GM12891 (cell line): ENCODE data around the gene ISLR2.
"Not testable (repeated sequence)": the region's sequence is repeated elsewhere in the genome, so short reads cannot be mapped to it uniquely, and the experiment has no call there.

Source experiments
- POLR2A ChIP-seq: IDR thresholded peaks from 2 replicates; pipeline ENCODE4 v1.6.1; 2011; ENCODE audit warnings: low read depth, low read length, control low read depth
- POLR2AphosphoS5 ChIP-seq: IDR thresholded peaks from 2 replicates; pipeline ENCODE4 v1.6.1; 2011; ENCODE audit warnings: low read depth, low read length, control low read depth

DNA sequence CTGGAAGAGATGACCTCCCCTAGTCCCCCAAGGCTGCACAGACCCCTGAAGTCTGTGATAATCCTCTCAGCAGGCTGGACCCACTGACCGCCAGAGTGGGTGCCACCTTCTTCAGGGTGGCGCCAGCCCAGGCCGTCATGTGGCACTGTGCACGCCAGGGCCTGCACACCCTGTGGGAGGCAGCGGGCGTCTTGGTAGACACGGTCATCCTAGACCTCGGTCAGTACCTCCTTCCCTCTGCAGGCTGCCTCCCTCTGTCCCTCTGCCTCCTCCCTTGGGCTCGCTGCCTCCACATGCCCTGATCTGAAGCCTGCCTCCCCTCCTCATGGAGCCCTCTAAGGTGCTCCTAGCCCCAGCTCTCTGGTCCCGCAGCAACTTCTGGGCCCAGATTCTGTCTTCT, 34.8 kb upstream of the ISLR2 start:
- TF ChIP-seq POLR2A, POLR2AphosphoS5: not testable (repeated sequence)
